Activated CD8-positive, alpha-beta T cell treated with anti-CD3 and anti-CD28 coated beads for 36 hours (primary cell): ENCODE measurements around the gene PAMR1. TPM values are rescaled to one million over a fixed set of nuclear protein-coding genes. Genes with fewer than 3 reads are reported as not detected.

Experiments used
- ATAC-seq: fragments of 200-7000 bp; cut with Tn5 transposase; one replicate; pipeline ENCODE4 v1.10.0; 2021; ENCODE audit warnings: mild to moderate bottlenecking, moderate library complexity
- CTCF ChIA-PET: fragments of 350-600 bp; sonication (Branson Sonifier 250); formaldehyde crosslinking; loops from one replicate; lab custom pipeline; 2021; ENCODE audit warnings: antibody characterized with exemption; lab: Charles Lee
- POLR2A ChIA-PET: fragments of 350-600 bp; sonication (Branson Sonifier 250); formaldehyde crosslinking; loops from one replicate; lab custom pipeline; 2021; ENCODE audit warnings: antibody characterized with exemption; lab: Charles Lee
- DNase-seq: peaks from one replicate; pipeline ENCODE4 v3.0.0-alpha.2; 2020
- H3K27ac Mint-ChIP-seq: one replicate; pipeline ENCODE4 v1.8.0; 2021; ENCODE audit warnings: mild to moderate bottlenecking, mixed read lengths
- H3K27me3 Mint-ChIP-seq: one replicate; pipeline ENCODE4 v1.8.0; 2021; ENCODE audit warnings: mixed read lengths
- H3K36me3 Mint-ChIP-seq: one replicate; pipeline ENCODE4 v1.8.0; 2021; ENCODE audit warnings: low read depth, mixed read lengths
- H3K4me1 Mint-ChIP-seq: one replicate; pipeline ENCODE4 v1.8.0; 2021; ENCODE audit warnings: low read depth, mixed read lengths
- H3K4me3 Mint-ChIP-seq: one replicate; pipeline ENCODE4 v1.8.0; 2021; ENCODE audit warnings: mild to moderate bottlenecking, moderate library complexity, mixed read lengths
- H3K9me3 Mint-ChIP-seq: one replicate; pipeline ENCODE4 v1.8.0; 2021; ENCODE audit warnings: mixed read lengths
- intact Hi-C: fragments of 100-400 bp; cut with micrococcal nuclease; formaldehyde crosslinking; loops from one replicate; pipeline ENCODE4 v1.10.0; 2022
- total RNA-seq, 2 experiments: library from RNA; stranded (reverse); gene quantifications; one replicate each; pipeline ENCODE4 v1.2.3, GENCODE V29; 2021
- TF ChIP-seq, protein P1 (sequence below): fragments of 200-600 bp; IDR thresholded peaks from one replicate; pipeline ENCODE4 v1.8.0; 2022; ENCODE audit warnings: antibody characterized with exemption, mild to moderate bottlenecking

The PAMR1 gene
- total RNA-seq, 2 experiments from 2014 or later = not detected

DNA sequence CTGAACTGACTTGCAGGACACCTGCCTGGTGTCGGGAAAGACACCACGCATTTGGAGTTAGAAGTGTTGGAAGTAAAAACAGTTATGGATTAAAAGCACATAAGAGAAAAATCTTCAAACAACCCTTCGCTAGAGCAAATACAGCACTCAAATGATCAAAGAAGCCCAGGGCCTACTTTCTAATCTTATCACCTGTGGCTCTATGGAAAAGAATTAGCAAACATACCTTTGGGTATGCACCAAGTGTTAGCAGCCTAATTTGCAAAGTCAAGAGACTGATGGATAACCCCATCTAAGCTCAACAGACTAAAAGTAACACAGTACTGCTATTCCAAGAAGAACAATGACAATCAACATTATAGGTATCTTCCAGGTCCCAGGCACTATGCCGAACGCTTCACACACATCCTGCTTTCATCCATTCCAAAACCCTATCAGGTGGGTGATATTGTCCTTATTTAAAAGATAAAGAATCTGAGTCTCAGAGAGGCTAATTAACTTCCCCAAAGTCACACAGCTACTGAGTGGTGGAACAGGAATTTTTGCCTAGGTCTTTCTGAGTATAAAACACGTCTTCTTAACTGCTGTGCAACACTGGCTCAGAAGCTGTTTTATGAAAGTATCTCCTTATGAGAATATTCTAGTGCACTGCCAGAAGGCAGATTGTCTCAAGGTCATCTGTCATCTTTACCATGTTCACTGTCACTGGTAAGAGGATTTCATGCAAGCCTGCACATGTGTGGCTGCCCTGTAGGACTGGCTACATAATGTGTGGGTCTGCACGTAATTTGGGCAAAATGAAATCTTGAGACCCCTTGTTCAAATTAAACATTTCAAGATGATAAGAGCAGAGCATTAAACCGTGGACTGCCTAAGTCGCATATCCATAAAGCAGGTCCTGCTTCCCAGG is 122.4 kb downstream of the PAMR1 start:
- no peak for ATAC-seq

DNA sequence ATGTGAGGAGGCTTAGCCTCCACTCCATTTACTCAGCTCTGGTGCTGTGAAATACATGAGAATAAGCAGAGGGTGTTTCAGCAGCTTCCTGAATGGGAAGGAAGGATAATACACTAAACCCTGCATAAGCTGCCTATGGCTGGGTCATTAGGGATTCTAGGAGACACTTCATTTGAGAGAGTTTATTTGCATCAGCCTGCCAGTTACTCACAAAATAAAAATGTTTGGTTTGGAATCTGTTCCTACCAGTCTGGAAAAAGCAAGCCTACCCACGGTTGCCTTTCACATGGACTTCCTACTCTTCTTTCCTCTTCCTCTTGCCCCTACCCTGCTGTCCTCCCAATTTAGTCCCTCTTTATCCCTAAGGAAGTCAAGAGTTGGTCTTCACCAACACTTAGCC is 126.5 kb downstream of the PAMR1 start:
- no peak for DNase-seq
- ChIA-PET CTCF (interaction anchor here (1.6 kb wide), 1 partner anchor 13 kb away, joined by 6 read pairs; no protein-coding TSS in a partner anchor), POLR2A (interaction anchor here (0.6 kb wide), 1 partner anchor 442 kb away, joined by 5 read pairs; no protein-coding TSS in a partner anchor)
- H3K9me3 Mint-ChIP-seq = no peaks in the 10 kb centered on the region
- no peak overlapping the region for H3K27ac Mint-ChIP-seq
- H3K4me3 Mint-ChIP-seq = no peak overlapping the region
- intact Hi-C loops = no loop called here
- H3K27me3 Mint-ChIP-seq = peaks cover 4% of the 10 kb centered on the region
- no peak for ATAC-seq
- H3K4me1 Mint-ChIP-seq = no peaks in the 10 kb centered on the region
- TF ChIP-seq, protein P1, sequence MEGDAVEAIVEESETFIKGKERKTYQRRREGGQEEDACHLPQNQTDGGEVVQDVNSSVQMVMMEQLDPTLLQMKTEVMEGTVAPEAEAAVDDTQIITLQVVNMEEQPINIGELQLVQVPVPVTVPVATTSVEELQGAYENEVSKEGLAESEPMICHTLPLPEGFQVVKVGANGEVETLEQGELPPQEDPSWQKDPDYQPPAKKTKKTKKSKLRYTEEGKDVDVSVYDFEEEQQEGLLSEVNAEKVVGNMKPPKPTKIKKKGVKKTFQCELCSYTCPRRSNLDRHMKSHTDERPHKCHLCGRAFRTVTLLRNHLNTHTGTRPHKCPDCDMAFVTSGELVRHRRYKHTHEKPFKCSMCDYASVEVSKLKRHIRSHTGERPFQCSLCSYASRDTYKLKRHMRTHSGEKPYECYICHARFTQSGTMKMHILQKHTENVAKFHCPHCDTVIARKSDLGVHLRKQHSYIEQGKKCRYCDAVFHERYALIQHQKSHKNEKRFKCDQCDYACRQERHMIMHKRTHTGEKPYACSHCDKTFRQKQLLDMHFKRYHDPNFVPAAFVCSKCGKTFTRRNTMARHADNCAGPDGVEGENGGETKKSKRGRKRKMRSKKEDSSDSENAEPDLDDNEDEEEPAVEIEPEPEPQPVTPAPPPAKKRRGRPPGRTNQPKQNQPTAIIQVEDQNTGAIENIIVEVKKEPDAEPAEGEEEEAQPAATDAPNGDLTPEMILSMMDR = no peak
- no peaks in the 10 kb centered on the region for H3K36me3 Mint-ChIP-seq

More for the DNA sequence above, 122.4 kb downstream of the PAMR1 start:
- peaks cover 6% of the 10 kb centered on the region for H3K27me3 Mint-ChIP-seq
- ChIA-PET POLR2A (no interaction called here), CTCF (interaction anchor here (0.6 to 3.0 kb wide), 7 partner anchors 10 to 486 kb away, joined by 3 to 15 read pairs (median 3); no protein-coding TSS in a partner anchor)
- no peak for DNase-seq
- no peaks in the 10 kb centered on the region for H3K9me3 Mint-ChIP-seq
- TF ChIP-seq, protein P1 = no peak
- H3K27ac Mint-ChIP-seq = no peak overlapping the region
- intact Hi-C loops = no loop called here
- H3K4me1 Mint-ChIP-seq = no peaks in the 10 kb centered on the region
- no peak overlapping the region for H3K4me3 Mint-ChIP-seq
- H3K36me3 Mint-ChIP-seq = no peaks in the 10 kb centered on the region

DNA sequence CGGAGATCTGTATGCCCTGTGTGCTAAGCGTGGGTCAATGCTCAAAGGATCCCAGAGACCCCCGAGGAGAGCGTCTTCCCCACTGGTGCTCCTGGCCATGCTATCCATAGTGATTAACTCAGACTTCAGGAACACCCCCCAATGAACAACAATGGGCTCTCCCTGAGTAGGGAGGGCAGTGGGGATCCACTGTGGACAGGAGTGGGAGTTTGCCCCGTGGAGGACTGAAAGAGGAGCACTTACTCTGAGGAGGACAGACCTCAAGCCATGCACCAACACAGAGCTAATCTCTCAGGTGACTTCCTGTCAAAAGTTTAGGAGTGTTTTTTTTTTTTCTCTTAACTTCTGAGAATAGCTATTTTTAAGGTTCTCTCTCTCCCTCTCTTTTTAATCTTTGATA is 130.5 kb downstream of the PAMR1 start:
- H3K4me1 Mint-ChIP-seq = peaks cover 24% of the 10 kb centered on the region
- POLR2A ChIA-PET = interaction anchor here (0.6 kb wide), 3 partner anchors 172 to 1011 kb away, joined by 3 to 5 read pairs (median 3); no protein-coding TSS in a partner anchor

DNA sequence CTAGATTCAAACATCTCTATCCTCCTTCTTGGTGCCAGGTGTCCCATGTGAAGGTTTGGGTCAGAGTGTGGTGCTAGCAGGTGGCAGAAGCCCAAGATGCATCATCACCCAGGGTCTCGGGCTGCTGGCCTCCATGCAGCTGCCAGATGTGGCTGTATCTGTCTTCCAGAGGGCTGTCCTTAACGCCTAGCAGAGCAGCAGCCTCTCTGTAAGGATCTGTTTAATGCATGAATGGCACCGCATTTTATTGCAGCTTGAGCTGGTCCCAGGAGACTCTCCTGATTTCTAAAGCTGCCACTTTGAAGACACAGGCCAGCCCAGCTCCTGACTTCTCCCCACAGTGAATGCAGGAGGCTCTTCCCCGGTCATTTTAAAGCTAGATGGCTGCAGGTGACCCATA is 132.3 kb downstream of the PAMR1 start:
- no peaks in the 10 kb centered on the region for H3K27me3 Mint-ChIP-seq
- POLR2A ChIA-PET = no interaction called here
- intact Hi-C loops = loop anchor here (5.0 kb wide), 4 partner anchors 151 to 806 kb away; no protein-coding TSS in a partner anchor
- CTCF ChIA-PET = interaction anchor here (0.7 to 7.6 kb wide), 15 partner anchors 10 to 552 kb away, joined by 3 to 144 read pairs (median 5); no protein-coding TSS in a partner anchor
- no peaks in the 10 kb centered on the region for H3K36me3 Mint-ChIP-seq
- no peak for ATAC-seq
- H3K4me3 Mint-ChIP-seq = no peak overlapping the region
- H3K27ac Mint-ChIP-seq = no peak overlapping the region
- peaks cover 24% of the 10 kb centered on the region for H3K4me1 Mint-ChIP-seq
- DNase-seq = no peak
- no peaks in the 10 kb centered on the region for H3K9me3 Mint-ChIP-seq
- TF ChIP-seq, protein P1 = no peak

More for the DNA sequence above, 130.5 kb downstream of the PAMR1 start:
- DNase-seq = no peak
- TF ChIP-seq, protein P1 = no peak
- no peak for ATAC-seq
- CTCF ChIA-PET = interaction anchor here (0.9 to 7.6 kb wide), 5 partner anchors 16 to 809 kb away, joined by 3 to 144 read pairs (median 6); no protein-coding TSS in a partner anchor
- H3K27ac Mint-ChIP-seq = no peak overlapping the region
- intact Hi-C loops = loop anchor here (5.0 kb wide), 4 partner anchors 153 to 808 kb away; no protein-coding TSS in a partner anchor
- no peak overlapping the region for H3K4me3 Mint-ChIP-seq
- no peaks in the 10 kb centered on the region for H3K36me3 Mint-ChIP-seq
- H3K27me3 Mint-ChIP-seq = peaks cover 4% of the 10 kb centered on the region
- H3K9me3 Mint-ChIP-seq = no peaks in the 10 kb centered on the region
